Measurements from ENCODE around the gene ATP2C2.

DNA sequence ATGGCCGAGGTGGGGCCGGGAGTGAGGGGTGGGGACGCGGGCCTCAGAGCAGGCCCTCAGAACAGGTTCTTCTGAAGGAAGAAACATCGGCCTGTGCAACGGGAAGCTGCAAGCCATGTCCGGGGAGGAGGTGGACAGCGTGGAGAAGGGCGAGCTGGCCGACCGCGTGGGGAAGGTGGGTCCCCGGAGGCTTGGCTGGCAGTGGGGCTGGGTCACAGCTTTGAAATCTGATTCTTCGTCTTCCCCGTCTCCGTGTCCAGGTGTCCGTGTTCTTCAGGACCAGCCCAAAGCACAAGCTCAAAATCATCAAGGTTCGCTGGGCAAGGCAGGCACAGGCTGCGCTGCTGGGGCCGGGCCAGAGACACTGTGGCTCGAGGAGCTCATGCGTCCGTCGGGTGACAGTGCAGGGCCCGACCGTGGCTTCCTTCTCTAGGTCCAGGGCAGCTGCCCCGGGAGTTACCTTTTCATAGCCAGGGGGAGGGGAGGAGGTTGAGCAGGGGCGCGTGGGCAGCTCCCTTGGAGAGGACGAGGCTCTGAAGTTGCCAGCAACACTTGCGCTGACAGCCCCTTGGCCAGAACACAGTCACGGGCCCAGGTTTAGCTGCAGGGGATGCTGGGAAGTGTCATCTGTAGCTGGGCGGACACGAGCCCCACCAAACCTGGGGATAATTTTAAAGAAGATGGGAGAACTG lies 84.9 kb downstream of the ATP2C2 start:
- TF ChIP-seq, protein P1, sequence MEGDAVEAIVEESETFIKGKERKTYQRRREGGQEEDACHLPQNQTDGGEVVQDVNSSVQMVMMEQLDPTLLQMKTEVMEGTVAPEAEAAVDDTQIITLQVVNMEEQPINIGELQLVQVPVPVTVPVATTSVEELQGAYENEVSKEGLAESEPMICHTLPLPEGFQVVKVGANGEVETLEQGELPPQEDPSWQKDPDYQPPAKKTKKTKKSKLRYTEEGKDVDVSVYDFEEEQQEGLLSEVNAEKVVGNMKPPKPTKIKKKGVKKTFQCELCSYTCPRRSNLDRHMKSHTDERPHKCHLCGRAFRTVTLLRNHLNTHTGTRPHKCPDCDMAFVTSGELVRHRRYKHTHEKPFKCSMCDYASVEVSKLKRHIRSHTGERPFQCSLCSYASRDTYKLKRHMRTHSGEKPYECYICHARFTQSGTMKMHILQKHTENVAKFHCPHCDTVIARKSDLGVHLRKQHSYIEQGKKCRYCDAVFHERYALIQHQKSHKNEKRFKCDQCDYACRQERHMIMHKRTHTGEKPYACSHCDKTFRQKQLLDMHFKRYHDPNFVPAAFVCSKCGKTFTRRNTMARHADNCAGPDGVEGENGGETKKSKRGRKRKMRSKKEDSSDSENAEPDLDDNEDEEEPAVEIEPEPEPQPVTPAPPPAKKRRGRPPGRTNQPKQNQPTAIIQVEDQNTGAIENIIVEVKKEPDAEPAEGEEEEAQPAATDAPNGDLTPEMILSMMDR (IDR thresholded peaks at IDR 0.05), result no peak
- TF ChIP-seq POLR2A (IDR thresholded peaks at IDR 0.05), result no peak

Data from esophagus squamous epithelium (tissue), 4 donors.